ENCODE measurements around the gene FHIT.

FHIT gene

DNA sequence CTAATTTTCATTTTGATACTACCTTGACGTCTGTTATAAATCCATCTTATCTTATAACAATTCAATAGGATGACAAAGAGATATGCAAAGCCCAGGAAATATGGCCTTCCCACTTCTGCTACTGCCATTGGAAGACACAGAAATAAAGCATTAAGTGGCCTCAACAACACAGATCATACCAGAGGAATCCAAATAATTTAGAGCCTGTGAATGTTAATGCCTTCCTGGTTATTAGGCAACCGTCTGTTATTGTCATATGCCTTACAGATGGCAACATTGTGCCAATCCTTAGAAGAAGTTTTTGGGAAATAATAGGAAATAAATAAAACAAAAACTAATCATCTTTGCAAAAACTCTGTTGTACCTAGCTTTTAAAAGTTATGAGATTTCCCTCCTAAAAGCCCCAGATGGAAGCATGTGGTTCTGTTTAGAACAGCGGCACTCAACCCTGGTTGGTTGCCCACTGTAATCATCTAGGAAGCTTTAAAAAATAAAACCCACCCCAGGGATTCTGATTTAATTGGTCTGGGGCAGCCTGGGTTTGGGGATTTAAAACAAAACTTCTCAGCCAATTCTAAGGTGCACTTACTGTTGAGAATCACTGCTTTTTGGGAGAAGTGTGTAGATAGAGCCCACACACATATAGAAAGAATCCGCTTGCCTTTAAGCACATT is 1496.7 kb downstream of the FHIT start:
- DNase-seq: no peak

DNA sequence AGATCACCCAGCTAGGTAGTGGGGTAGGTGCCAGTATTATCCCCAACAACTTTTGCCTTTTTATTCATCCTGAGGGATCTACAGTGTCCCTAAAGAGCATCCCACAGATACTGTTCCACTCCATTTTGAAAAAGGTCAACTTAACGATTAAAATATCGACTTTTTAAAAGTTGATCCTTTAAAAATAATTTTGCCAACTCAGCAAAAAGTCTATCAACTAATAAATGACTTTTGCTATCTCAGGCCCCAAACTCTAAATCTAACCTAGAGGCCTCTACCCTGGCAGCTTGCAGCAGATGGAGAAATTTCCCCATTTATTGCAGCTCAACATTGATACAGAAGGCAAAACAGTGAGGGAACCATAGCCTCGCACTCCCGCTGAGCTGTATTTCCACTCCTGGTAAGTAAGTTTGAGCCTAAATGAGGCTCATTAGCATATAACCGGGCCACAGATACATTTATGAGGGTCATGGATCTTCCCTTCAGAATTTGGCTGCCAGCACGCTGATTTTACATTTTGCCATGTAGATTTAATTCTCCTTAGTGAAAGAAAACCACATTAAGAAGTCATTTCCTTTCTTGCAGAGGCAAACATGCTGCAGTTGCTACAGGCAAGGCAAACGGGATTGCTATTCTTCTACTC is 1497.3 kb downstream of the FHIT start:
- no peak for DNase-seq

DNA sequence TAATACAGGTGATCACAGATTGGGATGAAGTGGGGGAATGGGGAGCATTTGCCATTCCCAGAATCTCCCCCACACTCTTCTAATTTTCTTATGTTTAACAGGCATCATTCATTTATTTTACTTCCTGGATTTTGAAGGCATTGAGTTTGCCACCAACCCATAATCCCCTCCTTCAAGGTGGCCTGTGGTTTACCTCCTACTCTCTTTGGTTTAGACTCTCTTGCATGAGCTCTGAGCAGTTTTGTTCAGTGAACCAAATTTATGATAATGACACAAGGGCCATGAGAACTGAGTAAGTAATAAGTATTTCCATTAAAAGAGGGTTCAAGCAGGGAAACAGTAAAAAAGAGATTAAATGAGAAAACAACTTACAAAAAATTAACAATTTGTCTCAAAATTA is 1498.3 kb downstream of the FHIT start:
- DNase-seq: no peak

DNA sequence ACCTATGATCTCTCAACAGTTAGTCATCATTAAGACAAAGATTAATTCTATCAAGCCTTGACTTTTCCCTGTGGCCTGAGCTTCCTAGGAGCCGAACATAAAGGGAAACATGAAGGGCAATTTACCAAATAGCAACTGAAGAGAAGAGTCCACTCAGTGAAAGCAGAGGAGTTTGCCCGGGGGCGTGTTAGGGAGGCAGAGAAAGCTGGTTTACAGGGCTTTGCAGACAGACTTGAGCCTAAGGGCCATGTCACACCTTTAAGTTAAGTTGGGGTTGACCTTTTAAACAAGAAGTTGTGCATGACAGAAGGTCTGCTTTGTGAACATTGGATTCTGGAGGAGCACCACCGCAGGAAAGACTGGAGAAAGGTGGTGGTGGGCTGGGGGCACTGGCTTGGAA is 1499.6 kb downstream of the FHIT start:
- DNase-seq: no peak

DNA sequence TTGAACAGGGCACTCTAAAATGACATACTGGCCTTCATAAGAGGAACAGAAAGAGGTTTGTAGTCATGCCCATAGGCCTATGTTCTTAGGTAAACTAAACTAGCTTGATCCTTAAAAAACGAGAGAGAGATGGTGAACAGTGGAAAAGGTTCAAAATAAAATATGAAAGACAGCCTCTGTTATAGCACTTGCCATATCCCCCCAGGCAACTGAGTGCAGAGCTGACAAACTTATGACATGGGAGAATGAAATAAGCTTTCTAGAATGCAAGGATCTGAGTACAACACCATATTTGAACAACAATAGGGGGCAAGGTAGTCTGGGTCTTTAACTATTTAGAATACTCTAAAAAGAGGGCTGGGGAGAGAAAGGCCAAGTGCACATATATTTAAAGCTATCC is 1500.9 kb downstream of the FHIT start:
- no peak for DNase-seq

DNA sequence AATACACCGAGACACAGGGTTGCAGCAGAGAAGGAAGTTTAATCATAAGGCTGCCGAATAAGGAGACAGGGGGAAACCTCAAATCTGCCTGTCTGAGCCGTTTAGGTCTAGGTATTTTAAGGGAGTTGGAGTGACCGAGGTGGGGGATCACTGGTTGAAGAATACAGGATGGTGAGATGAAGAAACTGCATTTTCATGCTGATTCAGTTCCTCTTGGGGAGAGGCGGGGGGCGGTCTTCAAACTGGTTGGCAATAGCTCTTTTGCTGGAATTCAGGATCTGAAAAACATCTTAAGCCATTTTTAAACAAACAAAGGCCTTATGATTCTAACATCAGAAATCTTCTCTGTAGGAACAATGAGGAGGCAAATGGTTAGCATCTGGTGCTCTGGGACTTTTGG is 1502.0 kb downstream of the FHIT start:
- no peak for DNase-seq

DNA sequence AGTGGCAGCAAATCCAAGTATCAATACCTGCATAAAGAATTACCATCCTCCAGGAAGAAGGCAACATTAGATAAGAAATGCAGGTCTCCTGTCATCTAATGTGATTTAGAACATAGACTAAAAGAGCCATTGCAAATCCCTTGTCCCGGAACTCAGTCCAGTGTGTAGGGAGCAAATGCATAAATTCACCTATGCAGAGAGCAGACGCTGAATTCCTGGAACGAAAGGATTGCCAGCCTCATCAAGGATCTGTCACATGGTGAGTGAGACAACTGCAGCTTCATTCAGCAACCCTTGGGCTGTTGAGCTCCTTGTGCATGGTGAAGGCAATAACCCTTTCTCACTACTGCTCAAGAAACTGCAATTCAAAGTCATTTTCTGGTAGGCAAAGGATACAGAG is 1504.7 kb downstream of the FHIT start:
- DNase-seq: no peak

DNA sequence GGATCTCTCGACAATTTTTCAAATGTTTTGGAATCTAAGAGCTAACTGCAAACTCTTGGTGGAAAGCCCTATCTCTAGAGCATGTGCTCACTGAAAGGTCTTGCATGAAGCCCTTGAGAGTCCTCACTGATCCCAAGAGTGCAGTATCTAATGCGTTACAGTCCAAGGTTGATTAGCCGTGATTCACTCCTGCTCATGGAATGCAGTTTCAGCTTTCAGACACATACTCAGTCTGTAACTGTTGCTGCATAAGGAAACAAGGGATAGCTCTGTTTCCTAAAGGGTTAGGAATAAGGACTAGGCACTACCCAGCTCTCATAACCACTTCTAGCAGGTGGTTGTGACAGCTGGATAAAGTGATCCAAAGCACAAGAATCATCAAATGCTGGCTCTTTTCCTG is 1514.0 kb downstream of the FHIT start:
- DNase-seq: no peak

DNA sequence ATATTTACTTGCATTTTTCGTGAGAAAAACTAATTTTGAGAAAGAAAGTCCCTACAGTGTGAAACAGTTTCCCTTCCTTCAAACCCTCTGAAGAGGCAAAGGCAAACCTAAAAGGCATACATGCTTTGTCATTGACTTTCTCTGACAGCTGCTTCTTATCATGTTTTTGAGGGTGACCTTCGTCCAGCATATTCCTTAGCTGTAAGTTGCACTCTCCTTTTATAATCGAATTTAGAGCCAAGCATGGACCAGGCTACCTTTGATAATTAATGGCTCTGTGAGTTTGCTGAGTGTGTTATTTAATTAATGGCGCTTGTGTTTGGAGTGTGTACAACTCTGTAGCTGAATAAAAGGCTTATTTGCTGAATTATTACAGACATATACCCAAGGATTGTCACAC is 1517.2 kb downstream of the FHIT start:
- no peak for DNase-seq

DNA sequence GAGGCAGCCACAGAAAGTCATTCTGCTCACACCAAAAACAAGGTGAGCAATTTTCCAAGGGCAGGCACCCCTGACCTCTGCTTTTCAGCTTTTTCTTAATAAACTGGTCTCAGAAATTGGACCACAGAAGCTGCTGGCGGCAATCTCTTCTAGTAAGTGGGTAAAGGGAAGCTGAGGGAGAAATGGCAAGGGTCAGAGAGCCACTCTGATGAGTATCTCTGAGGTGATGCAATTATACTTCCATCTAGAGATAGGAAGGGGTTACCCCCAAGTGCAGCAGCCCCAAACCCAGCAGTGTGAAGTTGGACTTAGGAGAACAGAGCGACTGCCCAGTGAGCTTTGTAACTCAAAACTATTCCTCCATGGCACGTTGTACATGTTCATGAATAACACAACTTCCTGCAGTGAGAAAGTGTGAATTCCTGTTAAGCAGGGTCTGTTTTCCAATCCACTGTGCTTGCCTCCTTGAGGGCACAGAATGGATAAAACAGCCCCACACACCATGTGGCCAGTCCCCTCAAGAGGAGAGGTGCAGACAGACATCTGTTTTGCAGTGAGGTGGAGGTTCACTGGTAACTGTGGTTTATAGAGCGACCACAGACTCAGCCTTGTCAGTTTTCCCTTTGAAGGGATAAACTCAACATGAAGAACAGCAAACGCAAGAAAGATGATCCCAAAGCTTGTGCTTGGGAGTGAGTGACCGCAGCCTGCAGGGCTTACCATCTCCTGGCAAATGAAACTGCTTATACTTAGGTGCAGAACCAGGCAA is 1518.0 kb downstream of the FHIT start:
- no peak for DNase-seq

DNA sequence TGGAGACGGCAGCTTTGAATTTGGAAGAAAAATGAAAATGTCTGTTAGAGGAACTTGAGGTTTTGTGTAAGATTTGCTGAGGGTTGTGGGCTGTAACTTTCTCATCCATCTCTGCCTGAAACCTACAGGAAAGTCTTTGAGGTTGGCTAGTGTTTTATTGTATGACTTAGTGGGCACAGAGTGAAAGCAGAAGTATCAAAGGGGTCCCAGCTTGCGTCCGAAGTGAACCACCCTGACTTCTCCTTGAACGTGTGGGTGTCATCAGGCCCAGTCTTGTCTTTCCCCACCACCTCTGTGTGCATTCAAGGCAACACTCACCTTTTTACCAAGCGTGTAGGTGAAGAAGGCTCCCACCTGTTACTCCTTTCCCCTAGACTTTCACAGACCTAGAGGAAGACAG is 1519.3 kb downstream of the FHIT start:
- DNase-seq: no peak

DNA sequence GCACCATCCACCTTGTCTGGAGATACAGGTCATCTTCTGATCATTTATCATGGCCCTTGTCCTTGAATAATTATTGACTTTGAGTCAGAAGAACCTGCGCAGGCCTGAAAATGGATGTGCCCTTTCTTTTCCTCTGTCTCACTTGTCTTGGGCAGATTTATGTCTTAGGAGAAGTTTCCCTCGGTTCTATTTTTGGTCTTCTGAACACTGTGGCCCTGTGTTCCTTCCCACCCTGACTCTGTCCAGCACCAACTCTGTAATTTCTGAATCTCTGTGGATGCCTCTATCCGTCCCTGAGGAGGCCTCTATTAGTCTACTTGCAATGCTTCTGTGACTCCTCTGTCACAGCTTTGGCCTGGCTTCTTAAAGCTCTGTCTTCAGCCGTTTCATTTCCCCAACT is 1520.7 kb downstream of the FHIT start:
- no peak for DNase-seq

DNA sequence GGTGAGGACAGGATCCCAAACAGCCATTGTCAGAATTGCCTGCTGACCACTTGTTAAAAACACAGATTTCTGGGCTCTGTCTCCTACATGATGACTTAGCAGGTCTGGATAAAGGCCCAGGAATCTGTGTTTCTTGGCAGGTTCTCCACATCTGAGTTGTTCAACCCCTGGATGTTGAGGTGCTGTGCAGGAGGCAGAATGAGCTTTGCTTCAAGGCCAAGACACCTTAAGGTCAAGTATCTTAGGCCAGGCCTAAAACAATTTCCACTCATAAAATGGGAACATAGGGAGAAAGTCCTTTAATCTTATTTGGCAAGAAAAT is 1522.7 kb downstream of the FHIT start:
- no peak for DNase-seq

DNA sequence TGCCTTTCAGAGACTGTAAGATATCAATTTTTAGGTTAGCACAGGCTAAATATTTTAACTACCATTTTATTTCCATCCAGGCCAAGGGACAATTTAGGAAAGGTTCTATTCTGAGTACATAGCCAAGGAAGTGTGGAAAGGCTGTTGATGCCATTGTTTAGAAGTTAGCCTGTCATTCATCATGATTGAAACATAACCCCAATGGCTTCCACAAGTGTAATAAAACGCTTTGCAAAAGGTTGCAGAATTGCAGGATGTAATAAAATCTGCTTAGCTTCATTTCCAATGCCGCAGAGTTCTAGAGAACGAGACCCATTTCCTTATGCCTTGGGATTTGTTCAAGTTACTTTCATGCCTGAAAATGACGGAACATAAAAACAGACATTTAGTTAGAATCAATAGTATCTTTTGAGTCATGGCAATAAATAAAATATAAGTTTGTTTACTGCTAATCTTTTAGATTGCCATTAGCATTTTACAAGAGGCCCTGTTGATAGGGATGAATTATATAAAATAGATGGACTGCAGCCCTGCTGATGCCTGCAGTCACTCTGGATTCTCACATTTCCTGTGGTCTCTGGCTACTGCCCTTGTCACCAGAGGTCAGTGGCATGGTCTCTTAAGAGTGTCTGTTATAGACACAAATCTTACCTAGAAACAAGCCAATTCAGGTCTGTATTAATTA is 1523.2 kb downstream of the FHIT start:
- DNase-seq: no peak

DNA sequence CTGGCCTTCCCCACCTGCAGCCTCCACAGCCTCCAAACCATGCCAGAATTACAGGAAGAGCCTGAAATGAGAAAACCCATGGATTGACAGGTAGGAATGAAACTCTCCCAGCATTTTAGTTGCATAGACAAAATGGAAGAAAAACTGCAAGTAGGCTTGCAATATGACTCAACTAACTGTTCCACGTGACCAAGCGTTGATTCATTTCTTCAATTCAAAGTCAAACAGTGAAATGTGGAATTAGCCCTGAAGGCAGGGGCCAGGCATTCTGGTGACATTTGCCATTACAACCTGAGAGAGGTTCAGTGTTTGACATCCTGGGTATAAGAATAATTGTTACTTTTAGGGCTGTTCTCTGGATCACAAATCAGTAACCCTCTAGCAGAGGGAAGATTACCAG is 1525.0 kb downstream of the FHIT start:
- DNase-seq: no peak

DNA sequence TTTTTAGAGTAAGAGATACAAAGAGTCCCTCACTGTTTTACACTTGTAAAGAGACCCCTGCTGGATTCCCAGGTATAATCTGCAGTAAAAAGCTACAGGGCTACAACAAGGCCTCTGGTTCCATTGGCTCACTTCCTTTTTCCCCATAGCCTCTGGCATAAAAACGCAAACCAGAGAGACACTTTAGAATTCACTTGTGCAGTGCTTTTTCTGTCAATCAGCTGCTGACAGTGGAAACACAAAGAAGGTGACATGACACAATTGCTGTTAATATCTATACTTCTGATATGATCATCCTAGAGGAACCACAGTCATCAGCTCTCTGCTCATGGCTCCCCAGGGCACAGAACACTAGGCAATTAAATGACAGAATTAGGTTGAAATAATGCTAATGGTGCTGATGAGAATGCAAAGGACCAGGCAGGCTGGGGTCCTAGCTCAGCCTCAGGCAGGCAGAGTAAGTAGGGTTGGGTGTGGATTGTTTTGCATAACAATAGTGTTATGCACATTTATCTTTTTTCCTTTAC is 1533.5 kb downstream of the FHIT start:
- DNase-seq: peak in 19 of 56 donors; percentile 0 to 60 (median 8)

DNA sequence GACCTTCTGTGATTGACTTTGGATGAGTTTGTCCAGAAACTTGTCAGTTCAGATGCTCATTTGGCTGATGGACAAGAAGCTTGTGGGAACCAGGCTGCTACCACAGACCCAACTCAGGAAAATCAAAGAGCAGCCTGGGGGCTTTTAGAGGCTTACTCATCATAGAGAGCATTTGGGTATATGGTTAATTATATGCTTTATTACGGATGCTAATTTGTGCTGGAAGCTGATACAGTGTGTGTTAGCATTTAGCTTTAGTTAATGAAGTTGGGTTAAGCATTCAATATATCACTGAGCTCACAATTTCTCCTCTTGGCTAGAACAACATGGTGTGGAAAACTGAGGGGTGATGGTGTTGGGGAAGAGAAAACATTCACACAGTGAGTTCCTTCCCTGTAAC is 1537.2 kb downstream of the FHIT start:
- DNase-seq: no peak

DNA sequence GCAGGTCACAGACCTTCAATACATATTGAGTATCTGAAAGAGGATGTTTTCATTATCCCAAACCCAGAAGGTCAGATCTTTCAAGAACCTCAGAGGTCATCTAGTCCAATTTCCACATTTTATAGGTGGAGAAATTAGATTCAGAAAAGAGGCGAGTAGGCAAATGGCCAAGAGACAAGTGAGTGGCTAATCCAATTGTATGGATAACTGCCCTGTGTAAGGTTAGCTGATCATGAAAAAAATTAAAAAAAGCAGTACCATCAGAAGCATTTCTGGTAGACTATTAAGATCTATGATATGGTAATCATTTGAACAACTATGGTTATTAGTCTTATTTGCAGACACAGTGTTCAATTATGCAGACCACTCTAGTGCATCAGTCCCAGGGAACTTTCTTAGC is 1540.7 kb downstream of the FHIT start:
- no peak for DNase-seq

DNA sequence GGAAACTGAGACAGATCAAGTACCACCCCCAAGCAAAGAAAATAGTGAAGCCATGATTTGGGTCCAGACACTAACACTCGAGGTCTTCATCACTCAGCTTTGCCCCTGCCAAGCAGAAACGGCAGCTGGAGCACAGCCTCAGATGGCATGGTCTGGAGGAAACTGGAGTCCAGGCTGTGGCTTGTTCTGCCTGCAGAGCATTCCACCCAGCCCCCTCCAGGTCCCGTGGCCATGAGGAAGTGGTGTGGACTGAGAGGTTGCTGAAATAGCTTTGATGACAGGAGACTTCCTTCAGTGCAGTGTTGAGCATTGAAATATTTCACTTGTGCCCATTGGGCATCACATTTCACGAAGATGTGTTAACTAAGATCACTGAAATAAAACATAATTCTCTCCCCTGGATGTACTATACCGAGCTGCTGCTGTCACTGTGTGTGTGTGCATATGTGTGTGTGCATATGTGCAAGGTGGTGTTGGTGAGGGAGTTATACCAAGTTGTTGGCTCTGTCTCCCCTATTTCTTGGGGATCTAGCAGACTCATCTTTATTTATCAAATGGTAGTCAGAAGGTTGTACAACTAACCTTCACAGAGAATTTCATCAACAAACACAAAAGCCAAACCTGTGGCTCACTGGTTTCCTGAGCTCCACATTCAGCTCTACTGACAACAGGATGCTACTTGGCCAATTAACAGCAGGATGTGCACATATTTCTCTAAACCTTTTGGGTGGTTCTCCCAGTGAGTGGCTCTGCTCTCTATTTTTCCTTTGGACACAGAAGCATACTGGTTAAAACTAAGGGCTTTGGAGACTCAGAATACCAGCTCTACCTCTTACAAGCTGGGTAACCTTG is 1541.3 kb downstream of the FHIT start:
- peak in 35 of 56 donors; percentile 0 to 53 (median 9) for DNase-seq

DNA sequence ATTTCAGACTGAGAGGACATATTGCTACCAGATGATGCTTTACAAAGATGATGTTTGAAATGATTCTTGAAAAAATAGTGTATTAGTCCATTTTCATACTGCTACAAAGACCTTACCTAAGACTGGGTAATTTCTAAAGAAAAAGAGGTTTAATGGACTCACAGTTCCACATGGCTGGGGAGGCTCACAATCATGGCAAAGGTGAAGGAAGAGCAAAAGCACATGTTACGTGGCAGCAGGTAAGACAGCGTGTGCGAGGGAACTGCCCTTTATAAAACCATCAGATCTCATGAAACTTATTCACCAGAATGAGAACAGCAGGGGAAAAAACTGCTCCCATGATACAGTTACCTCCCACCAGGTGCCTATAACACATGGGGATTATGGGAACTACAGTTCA is 1543.0 kb downstream of the FHIT start:
- no peak for DNase-seq

DNA sequence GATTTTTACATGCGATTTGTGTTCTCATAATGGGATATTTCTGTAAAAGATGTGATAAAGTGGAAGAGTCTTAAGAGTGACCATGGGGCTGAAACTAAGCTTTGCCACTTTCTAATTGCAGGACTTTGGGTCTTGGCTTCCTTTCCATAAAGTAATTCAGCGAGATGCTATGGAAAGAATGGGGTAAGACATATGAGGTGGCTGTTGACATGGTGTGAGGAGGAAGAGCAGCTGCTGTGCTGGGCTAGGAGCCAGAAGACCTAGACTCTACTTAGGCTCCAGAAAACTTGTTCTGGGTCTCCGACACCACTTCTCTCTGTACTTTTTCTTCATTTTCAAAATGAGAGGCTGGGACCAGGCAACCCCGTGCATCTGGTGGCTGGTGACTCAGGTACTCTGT is 1547.0 kb downstream of the FHIT start:
- no peak for DNase-seq
